C4-2B (cell line): Measurements from ENCODE around the gene HPCAL1.

ENCODE experiments used
- H3K27ac ChIP-seq: fragments of 450-650 bp; 2 replicates; pipeline ENCODE4 v1.5.1; 2017
- CTCF ChIP-seq: fragments of 450-650 bp; conservative IDR thresholded peaks from 2 replicates; pipeline ENCODE4 v1.5.1; 2017; ENCODE audit warnings: mild to moderate bottlenecking
- ZFX ChIP-seq: fragments of 450-650 bp; IDR thresholded peaks from 2 replicates; pipeline ENCODE4 v1.6.1; 2017

Gene HPCAL1

GRCh38 chr2:10387033-10387432 lies 84.3 kb downstream of the HPCAL1 start:
- no peak overlapping the region for H3K27ac ChIP-seq
- no peak for TF ChIP-seq CTCF
- no peak for TF ChIP-seq ZFX

GRCh38 chr2:10388954-10389560 lies 86.4 kb downstream of the HPCAL1 start:
- H3K27ac ChIP-seq, result no peak overlapping the region
- TF ChIP-seq ZFX (no peak), CTCF (no peak)

- H3K27ac ChIP-seq, result no peak overlapping the region
- TF ChIP-seq CTCF (no peak), ZFX (no peak)
Measured at GRCh38 chr2:10389573-10389972, 86.9 kb downstream of the HPCAL1 start.

- H3K27ac ChIP-seq, result no peak overlapping the region
- TF ChIP-seq ZFX, result no peak
- TF ChIP-seq CTCF, result no peak
Measured at GRCh38 chr2:10390369-10390801, 87.7 kb downstream of the HPCAL1 start.

- no peak overlapping the region for H3K27ac ChIP-seq
- TF ChIP-seq ZFX (no peak), CTCF (no peak)
Measured at GRCh38 chr2:10392100-10392499, 89.4 kb downstream of the HPCAL1 start.

- no peak for TF ChIP-seq CTCF
- no peak for TF ChIP-seq ZFX
- H3K27ac ChIP-seq, result no peak overlapping the region
Measured at GRCh38 chr2:10392548-10392947, 89.8 kb downstream of the HPCAL1 start.

- TF ChIP-seq ZFX (no peak), CTCF (no peak)
- H3K27ac ChIP-seq, result no peak overlapping the region
Measured at GRCh38 chr2:10392951-10393639, 90.4 kb downstream of the HPCAL1 start.
